Thoracic aorta (tissue), 2 donors: ENCODE measurements around the gene DPEP2. TPM values are rescaled to one million over a fixed set of nuclear protein-coding genes. Genes with fewer than 3 reads are reported as not detected.

ENCODE experiments used
- ATAC-seq: fragments of 150-250 bp; one replicate; pipeline ENCODE4 v1.8.0; 2017; ENCODE audit warnings: low read depth; ENCODE audit not compliant: insufficient number of reproducible peaks, low FRiP score
- DNase-seq: peaks from one replicate; pipeline ENCODE4 v3.0.0-alpha.2; 2020; ENCODE audit warnings: low spot score
- H3K27ac ChIP-seq, 2 donors: fragments of 200-600 bp; sonication (generic); 1 replicate in 1 of 2; 2 replicates in 1 of 2; pipeline ENCODE4 v1.5.1; 2016; ENCODE audit warnings: mild to moderate bottlenecking in 2 of 2, moderate library complexity in 2 of 2
- H3K27me3 ChIP-seq: fragments of 200-600 bp; sonication (generic); replicated peaks from 2 replicates; pipeline ENCODE4 v1.6.0; 2016; ENCODE audit warnings: mild to moderate bottlenecking; ENCODE audit not compliant: insufficient read depth
- H3K36me3 ChIP-seq: fragments of 200-600 bp; sonication (generic); one replicate; pipeline ENCODE4 v1.5.1; 2016
- H3K4me1 ChIP-seq, 2 donors: fragments of 200-600 bp; sonication (generic); 1 replicate in 1 of 2; 2 replicates in 1 of 2; pipeline versions ENCODE4 v1.5.1 to v1.6.0; 2016; ENCODE audit warnings: low read depth in 2 of 2, mild to moderate bottlenecking in 1 of 2; ENCODE audit not compliant: control insufficient read depth in 1 of 2
- H3K4me3 ChIP-seq: fragments of 200-600 bp; sonication (generic); 2 replicates; pipeline ENCODE4 v1.5.1; 2016; ENCODE audit warnings: mild to moderate bottlenecking
- H3K9me3 ChIP-seq: fragments of 200-600 bp; sonication (generic); 2 replicates; pipeline ENCODE4 v1.5.1; 2016
- total RNA-seq, 2 donors: library from RNA; depleted of rRNA; stranded (reverse); fragments of >200 nt; gene quantifications; one replicate each; pipeline versions ENCODE4 v1.1.0 to v1.2.3, GENCODE V29; 2016
- TF ChIP-seq, protein P1 (sequence below): fragments of 200-600 bp; sonication (generic); IDR thresholded peaks from one replicate; pipeline ENCODE4 v1.5.1; 2019; ENCODE audit warnings: antibody characterized with exemption

The DPEP2 gene
- total RNA-seq, 2 donors from 2014 or later, result 0.81 to 6.1 TPM

GRCh38 chr16:67949645-67950044 lies 49.6 kb downstream of the DPEP2 start:
- Histone ChIP-seq H3K27ac (no peak overlapping the region), H3K27me3 (no peaks in the 10 kb centered on the region), H3K9me3 (no peaks in the 10 kb centered on the region), H3K4me1 (peaks cover 2 to 14% of the 10 kb centered on the region in 2 donors), H3K4me3 (no peak overlapping the region), H3K36me3 (peaks cover 87% of the 10 kb centered on the region)
- ATAC-seq, result no peak
- DNase-seq, result no peak
- TF ChIP-seq, protein P1, sequence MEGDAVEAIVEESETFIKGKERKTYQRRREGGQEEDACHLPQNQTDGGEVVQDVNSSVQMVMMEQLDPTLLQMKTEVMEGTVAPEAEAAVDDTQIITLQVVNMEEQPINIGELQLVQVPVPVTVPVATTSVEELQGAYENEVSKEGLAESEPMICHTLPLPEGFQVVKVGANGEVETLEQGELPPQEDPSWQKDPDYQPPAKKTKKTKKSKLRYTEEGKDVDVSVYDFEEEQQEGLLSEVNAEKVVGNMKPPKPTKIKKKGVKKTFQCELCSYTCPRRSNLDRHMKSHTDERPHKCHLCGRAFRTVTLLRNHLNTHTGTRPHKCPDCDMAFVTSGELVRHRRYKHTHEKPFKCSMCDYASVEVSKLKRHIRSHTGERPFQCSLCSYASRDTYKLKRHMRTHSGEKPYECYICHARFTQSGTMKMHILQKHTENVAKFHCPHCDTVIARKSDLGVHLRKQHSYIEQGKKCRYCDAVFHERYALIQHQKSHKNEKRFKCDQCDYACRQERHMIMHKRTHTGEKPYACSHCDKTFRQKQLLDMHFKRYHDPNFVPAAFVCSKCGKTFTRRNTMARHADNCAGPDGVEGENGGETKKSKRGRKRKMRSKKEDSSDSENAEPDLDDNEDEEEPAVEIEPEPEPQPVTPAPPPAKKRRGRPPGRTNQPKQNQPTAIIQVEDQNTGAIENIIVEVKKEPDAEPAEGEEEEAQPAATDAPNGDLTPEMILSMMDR, result no peak

GRCh38 chr16:67948015-67948414 lies 51.3 kb downstream of the DPEP2 start:
- no peak overlapping the region for H3K4me3 ChIP-seq
- peaks cover 12 to 28% of the 10 kb centered on the region in 2 donors for H3K4me1 ChIP-seq
- DNase-seq (no peak), ATAC-seq (no peak)
- TF ChIP-seq, protein P1, result no peak
- H3K27ac ChIP-seq, result no peak overlapping the region
- no peaks in the 10 kb centered on the region for H3K9me3 ChIP-seq
- no peaks in the 10 kb centered on the region for H3K27me3 ChIP-seq
- peaks cover 84% of the 10 kb centered on the region for H3K36me3 ChIP-seq

- TF ChIP-seq, protein P1, result no peak
- DNase-seq, result no peak
- peaks cover 85% of the 10 kb centered on the region for H3K36me3 ChIP-seq
- no peak overlapping the region for H3K4me3 ChIP-seq
- ATAC-seq, result no peak
- H3K4me1 ChIP-seq, result peaks cover 12 to 28% of the 10 kb centered on the region in 2 donors
- H3K27me3 ChIP-seq, result no peaks in the 10 kb centered on the region
- no peaks in the 10 kb centered on the region for H3K9me3 ChIP-seq
- H3K27ac ChIP-seq, result peak overlapping the region in 1 of 2 donors; percentile 26
These were observed 52.2 kb downstream of the DPEP2 start for GRCh38 chr16:67946966-67947558.

GRCh38 chr16:67946128-67946569 lies 53.1 kb downstream of the DPEP2 start:
- Histone ChIP-seq H3K36me3 (peaks cover 82% of the 10 kb centered on the region), H3K27ac (no peak overlapping the region)
- DNase-seq, result no peak

GRCh38 chr16:67945392-67945933 lies 53.8 kb downstream of the DPEP2 start:
- Histone ChIP-seq H3K36me3 (peaks cover 76% of the 10 kb centered on the region), H3K27me3 (no peaks in the 10 kb centered on the region), H3K9me3 (no peaks in the 10 kb centered on the region), H3K27ac (peak overlapping the region; percentile 4 to 90), H3K4me1 (peaks cover 12 to 20% of the 10 kb centered on the region in 2 donors), H3K4me3 (no peak overlapping the region)
- ATAC-seq (no peak), DNase-seq (no peak)
- TF ChIP-seq, protein P1, result no peak

More at GRCh38 chr16:67946128-67946569, 53.1 kb downstream of the DPEP2 start:
- H3K4me1 ChIP-seq, result peaks cover 12 to 20% of the 10 kb centered on the region in 2 donors
- ATAC-seq, result no peak
- H3K27me3 ChIP-seq, result no peaks in the 10 kb centered on the region
- no peak overlapping the region for H3K4me3 ChIP-seq
- H3K9me3 ChIP-seq, result no peaks in the 10 kb centered on the region
- TF ChIP-seq, protein P1, result no peak
